WI38 (cell line): ENCODE results near the gene TMEM94.
"Not testable (repeated sequence)": the region's sequence is repeated elsewhere in the genome, so short reads cannot be mapped to it uniquely, and the experiment has no call there.

ENCODE experiments used
- H3K4me3 ChIP-seq: 2 replicates; pipeline ENCODE4 v1.5.1; 2011; ENCODE audit warnings: low read depth, mild to moderate bottlenecking, control low read depth, low read length
- TF ChIP-seq, protein P1 (sequence below): IDR thresholded peaks from 2 replicates; pipeline ENCODE4 v1.5.1; 2012; ENCODE audit warnings: low read depth, mild to moderate bottlenecking, control low read depth, low read length

TMEM94 gene

DNA sequence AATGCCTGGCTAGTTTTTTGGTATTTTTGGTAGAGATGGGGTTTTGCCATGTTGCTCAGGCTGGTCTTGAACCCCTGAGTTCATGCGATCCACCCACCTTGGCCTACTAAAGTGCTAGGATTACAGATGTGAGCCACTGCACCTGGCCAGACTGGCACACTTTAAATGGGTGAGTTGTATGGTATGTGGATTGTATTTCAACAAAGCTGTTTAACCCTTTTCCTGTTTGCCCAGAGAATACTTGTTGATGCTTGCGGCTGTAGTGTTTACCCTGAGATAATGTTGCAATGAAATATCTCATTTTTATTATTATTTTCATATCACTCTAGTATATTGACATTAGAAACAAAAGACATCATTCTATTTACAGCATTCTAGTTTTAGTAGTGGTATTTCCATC lies 17.1 kb upstream of the TMEM94 start:
- TF ChIP-seq, protein P1, sequence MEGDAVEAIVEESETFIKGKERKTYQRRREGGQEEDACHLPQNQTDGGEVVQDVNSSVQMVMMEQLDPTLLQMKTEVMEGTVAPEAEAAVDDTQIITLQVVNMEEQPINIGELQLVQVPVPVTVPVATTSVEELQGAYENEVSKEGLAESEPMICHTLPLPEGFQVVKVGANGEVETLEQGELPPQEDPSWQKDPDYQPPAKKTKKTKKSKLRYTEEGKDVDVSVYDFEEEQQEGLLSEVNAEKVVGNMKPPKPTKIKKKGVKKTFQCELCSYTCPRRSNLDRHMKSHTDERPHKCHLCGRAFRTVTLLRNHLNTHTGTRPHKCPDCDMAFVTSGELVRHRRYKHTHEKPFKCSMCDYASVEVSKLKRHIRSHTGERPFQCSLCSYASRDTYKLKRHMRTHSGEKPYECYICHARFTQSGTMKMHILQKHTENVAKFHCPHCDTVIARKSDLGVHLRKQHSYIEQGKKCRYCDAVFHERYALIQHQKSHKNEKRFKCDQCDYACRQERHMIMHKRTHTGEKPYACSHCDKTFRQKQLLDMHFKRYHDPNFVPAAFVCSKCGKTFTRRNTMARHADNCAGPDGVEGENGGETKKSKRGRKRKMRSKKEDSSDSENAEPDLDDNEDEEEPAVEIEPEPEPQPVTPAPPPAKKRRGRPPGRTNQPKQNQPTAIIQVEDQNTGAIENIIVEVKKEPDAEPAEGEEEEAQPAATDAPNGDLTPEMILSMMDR = no peak
- H3K4me3 ChIP-seq = no peak overlapping the region

- TF ChIP-seq, protein P1 = no peak
Observed at GRCh38 chr17:75440738-75441448, 15.5 kb upstream of the TMEM94 start.

DNA sequence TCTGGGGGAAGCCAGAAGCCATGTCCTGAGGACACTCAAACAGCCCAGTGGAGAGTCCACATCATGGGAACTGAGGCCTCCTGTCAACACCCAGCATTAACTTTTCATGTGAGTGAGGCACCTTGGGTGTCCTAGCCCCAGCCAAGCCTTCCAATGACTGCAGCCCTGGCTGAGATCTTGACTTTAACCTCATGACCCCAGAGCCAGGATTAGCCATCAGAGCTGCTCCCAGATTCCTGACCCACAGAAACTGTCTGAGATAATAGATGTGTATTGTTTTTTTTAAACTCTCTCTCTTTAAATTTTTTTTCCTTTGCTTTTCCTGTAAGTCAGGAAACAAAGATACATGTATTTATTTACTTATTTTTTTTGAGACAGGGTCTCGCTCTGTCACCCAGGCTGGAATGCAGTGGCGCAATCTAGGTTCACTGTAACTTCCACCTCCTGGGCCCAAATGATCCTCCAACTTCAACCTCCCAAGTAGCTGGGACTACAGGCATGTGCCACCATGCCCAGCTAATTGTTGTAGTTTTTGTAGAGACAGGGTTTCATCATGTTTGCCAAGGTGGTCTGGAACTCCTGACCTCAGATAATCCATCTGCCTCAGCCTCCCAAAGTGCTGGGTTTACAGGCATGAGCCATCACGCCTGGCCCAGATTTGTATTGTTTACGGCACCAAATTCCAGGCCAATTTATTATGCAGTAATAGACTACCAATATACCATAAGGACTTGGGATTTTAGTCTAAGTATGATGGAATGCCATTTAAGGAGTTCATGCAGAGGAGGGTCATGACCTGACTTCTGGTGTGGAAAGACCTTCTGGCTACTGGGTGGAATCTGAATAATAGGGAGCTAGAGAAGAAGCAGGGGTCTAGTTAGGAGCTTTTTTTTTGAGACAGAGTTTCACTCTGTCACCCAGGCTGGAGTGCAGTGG lies 14.0 kb upstream of the TMEM94 start:
- TF ChIP-seq, protein P1 = no peak

More at GRCh38 chr17:75440738-75441448, 15.5 kb upstream of the TMEM94 start:
- H3K4me3 ChIP-seq = no peak overlapping the region

DNA sequence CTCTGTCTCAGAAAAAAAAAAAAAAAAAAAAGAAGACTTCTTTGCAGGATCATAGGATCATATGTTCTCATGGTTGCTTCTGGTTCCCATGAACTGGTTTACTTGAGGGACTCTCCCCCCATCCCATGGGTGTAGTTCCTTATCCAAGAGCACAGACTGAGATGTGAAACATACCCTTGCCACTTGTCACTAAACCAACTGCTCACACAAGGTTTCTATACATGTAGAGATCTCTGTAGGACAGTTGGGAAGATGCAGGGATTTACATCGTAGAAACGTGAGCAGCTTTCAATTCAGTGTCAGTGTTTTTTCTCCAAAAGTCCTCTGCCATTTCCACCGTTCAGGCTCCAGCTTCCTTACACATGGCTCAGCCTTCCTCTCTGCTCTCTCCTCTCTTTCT lies 11.1 kb upstream of the TMEM94 start:
- TF ChIP-seq, protein P1 = no peak
- no peak overlapping the region for H3K4me3 ChIP-seq

More for the DNA sequence above, 14.0 kb upstream of the TMEM94 start:
- no peak overlapping the region for H3K4me3 ChIP-seq

DNA sequence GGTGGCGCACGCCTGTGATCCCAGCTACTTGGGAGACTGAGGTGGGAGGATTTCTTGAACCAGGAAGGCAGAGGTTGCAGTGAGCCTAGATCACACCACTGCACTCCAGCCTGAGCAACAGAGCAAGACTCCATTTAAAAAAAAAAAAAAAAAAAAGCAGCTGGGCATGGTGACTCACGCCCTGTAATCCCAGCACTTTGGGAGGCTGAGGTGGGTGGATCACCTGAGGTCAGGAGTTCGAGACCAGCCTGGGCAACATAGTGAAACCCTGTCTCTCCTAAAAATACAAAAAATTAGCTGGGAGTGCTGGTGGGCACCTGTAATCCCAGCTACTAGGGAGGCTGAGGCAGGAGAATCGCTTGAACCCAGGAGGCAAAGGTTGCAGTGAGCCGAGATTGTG lies 10.5 kb upstream of the TMEM94 start:
- not testable (repeated sequence) for H3K4me3 ChIP-seq

DNA sequence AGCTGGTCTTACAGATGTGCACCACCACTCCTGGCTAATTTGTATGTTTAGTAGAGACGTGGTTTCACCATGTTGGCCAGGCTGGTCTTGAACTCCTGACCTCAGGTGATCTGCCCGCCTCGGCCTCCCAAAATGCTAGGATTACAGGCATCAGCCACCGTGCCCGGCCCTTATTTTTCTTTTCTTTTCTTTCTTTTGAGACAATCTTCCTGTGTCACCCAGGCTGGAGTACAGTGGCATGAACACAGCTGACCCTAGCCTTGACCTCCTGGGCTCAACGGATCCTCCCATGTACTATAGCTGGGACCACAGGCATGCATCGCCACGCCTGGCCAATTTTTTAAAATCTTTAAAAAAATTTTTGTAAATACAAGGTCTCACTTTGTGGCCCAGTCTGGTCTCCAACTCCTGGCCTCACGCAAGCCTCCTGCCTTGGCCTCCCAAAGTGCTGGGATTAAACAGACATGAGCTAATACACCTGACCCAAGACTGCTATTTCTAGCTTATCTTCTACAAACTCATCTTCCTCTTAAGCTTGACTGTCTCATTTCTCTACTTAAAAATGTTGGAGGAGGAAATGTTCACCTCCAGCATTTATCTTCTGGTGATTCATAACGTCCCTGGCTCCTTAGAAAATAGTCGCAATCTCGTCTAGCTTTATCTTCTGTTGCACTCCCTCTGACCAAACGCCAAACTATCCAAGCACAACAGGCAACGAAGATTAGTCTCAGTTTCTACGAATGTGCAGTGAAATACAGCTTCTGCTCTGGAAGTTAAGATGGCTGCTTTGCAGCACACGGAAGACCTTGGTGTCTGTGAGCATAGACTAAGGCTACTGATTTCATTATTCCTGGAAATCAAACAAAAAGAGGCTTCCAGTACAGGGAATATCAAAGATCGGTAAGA lies 8.2 kb upstream of the TMEM94 start:
- TF ChIP-seq, protein P1 = no peak
- H3K4me3 ChIP-seq = no peak overlapping the region

GRCh38 chr17:75450270-75450669 lies 6.2 kb upstream of the TMEM94 start:
- H3K4me3 ChIP-seq = no peak overlapping the region
- TF ChIP-seq, protein P1 = no peak
